ENCODE measurements around the gene TRAPPC12.
"Not testable (repeated sequence)": the region's sequence is repeated elsewhere in the genome, so short reads cannot be mapped to it uniquely, and the experiment has no call there.

TRAPPC12 gene

GRCh38 chr2:3369340-3370181 lies 9.9 kb upstream of the TRAPPC12 start:
- DNase-seq: not testable (repeated sequence)

DNA sequence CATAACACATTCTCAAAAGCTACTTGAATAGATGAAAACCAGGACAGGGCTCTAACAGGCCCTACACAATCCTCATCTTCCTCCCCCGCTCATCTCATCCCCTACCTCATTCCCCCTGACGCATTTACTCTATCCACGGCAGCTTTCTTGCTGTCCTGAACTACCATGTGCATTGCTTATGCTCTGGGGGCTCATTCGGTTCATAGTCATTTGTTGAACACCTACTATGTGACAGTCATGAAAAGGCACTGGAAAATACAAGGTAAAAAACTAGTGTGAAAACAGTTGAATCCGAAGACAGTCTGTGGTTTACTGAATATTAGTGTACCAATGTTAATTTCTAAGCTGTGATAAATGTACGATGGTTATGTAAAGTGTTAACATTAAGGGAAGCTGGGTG lies 2.7 kb upstream of the TRAPPC12 start:
- no peak for DNase-seq

DNA sequence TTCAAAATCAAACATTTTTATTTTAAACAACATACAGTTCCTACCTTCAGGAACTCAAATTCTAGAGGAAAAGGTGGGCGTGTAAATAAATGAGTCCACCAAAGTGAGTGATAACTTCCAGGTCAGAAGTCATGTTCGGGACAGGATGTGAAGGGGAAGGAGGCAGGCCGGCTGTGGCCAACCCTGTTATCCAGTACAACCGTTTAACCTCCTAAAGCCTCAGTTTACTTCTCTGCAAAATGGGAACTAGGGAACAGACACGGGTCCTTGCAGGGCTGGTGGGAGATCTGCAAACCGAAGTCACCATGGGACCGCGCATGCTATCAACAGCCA lies 2.2 kb upstream of the TRAPPC12 start:
- DNase-seq: peak; percentile 40

GRCh38 chr2:3377612-3378432 lies 1.7 kb upstream of the TRAPPC12 start, which contains the start of gene EIPR1:
Gene EIPR1, minus strand, starts transcription at chr2:3377818. Its CDS starts 129 bp downstream, at chr2:3377689.
- DNase-seq: peak; percentile 96

DNA sequence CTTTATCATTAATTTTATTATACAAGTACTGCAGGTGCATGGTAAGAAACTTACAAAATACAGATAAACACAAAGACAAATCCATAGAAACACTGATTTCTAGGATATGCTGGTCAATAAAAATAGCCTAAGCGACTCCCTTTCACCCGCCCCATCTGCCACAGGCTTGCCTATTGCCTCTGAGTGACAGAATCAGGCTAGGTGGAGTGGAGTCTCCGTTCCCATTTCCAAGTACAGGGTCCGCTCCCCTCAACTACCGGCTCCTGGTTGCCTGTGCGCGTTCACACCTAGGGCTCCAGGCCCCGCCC lies 201 bp upstream of the TRAPPC12 start:
- DNase-seq: no peak

- no peak for DNase-seq
These were observed 7.0 kb downstream of the TRAPPC12 start for GRCh38 chr2:3386448-3386958.

- no peak for DNase-seq
These were observed 7.5 kb downstream of the TRAPPC12 start for GRCh38 chr2:3387011-3387410.

GRCh38 chr2:3387644-3388411 lies 8.3 kb downstream of the TRAPPC12 start:
- DNase-seq: no peak

GRCh38 chr2:3388412-3388738 lies 8.9 kb downstream of the TRAPPC12 start:
- DNase-seq: no peak

GRCh38 chr2:3389193-3389592 lies 9.7 kb downstream of the TRAPPC12 start:
- no peak for DNase-seq

- DNase-seq: no peak
These were observed 10.5 kb downstream of the TRAPPC12 start for GRCh38 chr2:3390041-3390440.

GRCh38 chr2:3392216-3392615 lies 12.7 kb downstream of the TRAPPC12 start:
- no peak for DNase-seq

DNA sequence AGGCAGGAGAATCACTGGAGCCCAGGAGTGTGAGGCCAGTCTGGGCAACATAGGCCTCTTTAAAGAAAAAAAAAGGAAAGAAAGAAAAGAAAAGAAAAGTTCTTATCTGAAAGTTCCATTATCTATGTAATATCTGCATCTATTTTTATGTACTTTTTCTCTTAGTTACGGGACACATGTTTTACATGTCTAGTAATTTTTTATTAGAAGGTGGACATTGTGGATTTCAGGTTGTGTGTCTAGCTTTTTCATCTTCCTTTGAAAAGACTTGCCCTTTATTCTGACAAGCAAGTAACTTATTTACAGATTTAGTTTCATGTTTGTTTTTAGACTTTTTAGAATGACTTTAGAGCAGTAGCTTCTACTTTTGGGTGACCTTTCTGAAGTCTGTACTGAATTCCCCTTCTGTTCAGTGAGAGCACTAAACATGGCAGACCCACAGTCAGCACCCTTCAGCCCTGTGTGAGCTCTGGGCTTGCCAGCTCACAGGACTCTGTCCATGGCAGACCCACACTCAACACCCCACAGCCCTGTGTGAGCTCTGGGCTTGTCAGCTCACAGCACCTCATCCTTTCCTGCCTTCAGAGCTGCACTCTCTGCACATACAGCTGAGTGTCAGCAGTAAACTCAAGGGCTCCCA lies 17.5 kb downstream of the TRAPPC12 start:
- no peak for DNase-seq

- DNase-seq: no peak
These were observed 19.4 kb downstream of the TRAPPC12 start for GRCh38 chr2:3398857-3399256.

DNA sequence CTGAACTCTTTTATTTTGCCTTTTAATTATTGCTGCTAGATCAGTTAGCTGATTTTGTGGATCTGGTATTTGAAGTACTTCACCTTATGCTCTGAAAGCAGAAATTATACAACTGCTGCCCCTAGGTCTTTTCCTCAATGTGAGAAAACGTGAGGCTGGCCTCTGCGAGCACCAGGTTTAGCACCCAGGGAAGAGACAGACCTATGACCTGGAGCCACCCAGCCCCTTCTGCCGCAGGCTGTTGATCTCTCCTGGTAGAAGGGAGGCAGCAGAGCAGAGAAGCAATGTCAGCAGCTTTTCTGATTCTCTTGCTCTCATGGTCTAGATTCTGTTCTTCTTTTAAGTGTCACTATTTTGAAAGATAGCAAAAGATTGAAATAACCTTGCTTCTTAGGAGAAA lies 19.9 kb downstream of the TRAPPC12 start:
- no peak for DNase-seq

DNA sequence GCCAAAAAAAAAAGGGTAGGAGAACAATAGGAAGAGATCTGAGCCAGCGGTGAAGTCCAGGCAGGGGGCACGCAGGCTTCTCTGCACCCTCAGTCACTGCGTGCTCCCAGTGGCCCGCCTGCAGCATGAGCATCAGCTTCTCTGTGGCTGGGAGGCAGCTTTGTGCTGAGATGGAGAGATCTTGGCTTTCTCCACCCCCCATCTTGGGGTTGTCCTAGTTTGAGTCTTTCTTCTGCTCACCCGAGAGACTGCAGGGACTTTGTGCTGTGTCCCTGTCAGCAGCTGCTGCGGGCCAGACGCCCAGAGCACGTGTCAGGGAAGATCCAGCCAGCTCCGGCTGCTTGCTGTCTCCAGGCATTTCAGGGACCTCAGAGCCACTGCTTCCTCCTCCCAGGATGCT lies 20.3 kb downstream of the TRAPPC12 start:
- DNase-seq: no peak

DNA sequence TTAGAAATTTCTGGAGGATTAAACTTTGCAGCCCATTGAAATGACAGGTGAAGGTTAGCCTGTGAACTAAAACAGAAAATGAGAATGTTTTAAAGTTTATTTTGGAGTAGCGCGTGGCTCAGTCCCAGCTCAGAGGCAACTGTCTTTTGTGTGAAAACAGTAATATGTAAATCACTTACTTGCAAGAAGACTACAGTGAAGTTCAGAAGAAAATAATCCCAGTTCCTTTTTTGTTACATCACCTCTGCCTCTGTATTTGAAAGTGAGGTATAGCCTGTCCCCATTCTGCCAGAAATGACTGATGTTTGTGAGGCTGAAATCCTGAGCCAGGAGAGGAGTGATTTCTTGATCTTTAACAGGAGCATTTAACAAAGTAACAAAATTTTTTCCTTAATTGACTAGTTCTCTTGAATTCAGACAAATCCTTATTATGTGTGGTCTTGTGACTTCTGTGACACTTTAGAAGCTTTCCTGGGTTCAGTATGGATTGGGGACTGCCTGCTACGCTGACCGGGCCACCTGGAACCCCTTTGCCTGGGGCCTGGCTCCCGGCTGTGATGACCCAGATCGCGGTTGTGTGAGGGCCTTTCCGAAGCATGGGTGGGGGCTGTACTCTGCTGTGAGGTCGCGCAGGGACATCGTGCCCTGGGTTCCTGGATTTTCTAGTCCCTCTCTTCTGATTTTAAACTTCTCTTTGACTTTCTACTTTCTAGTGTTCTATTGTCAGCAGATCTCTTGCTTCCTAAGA lies 24.3 kb downstream of the TRAPPC12 start:
- DNase-seq: no peak

DNA sequence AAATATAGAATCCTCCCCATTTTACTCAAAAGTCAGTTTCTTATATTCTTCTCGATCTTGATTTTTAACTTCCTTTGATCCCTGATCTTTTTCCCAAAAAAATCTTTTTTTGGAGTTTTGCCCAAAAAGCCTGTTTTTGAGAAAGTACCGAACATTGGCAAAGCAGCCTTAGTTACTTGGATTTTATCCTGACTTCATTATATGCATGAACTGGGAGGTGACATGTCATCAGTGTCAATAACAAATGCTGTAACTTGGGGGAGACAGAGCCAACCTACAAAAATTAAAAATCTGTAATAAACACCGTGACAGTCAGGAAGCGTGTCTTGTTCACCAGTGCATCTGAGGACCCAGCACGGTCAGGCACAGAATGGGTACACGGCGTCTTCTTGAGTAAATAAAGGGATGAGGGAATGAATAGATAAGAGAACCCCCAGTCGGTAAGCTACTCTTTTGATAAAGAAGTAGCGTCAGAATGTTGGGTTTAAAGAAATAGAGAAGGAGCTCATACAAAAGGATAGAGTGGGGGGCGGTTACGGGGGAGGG lies 24.9 kb downstream of the TRAPPC12 start:
- DNase-seq: no peak

DNA sequence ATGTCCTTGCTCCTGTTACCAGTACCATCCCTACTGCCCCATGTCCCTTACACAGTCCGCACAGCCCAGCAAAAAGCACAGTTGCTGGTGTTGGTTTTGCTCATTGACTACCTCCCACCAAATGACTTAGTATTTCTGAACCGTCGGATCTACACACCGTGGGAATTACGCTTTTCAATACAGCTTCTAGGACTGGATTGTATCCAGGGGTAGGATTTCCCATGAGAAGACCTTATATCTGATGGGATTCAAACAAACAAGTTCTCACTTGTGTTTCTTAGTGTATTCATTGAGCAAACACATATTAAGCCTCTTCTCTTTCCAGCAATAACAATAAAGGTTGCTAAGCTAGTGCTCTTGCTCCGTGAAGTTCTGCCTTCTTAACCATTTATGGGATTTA lies 25.8 kb downstream of the TRAPPC12 start:
- DNase-seq: no peak

GRCh38 chr2:3405876-3406275 lies 26.4 kb downstream of the TRAPPC12 start:
- DNase-seq: no peak

DNA sequence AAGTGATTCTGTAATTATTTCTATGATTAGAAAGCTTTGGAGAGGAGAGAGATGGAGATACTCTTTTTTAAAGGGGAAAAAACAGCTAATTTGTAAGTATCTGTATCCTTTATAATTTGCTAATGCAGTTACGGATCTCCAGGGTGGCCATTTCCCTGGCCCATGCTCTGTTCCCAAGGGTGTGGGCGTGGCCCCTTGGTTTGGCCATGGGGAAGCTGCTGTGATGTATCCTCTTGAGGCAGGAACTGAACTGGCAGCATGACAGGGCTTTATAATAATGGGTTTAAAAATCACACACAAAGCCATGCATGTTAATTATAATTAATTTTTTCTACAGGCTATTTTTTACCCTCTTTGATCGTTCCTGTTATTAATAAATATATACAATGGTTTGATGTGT lies 27.0 kb downstream of the TRAPPC12 start:
- no peak for DNase-seq

DNA sequence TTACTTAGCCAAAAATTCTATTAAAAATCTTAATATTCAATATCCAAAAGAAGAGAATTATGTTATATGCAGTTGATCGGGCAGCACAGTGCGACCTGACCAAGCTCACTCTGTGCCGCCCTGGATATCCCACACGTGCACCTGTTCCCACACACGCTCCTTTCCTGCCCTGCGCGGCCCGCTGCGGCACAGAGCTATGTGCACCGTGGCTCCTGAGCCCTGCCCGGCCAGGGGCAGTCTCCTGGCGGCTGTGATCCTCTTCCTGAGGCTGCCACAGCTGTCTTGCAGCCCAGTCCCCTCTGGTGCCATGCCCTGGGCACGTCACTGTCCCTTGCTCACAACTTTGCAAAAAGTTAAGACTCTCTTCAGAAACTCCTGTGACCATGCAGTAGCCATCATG lies 29.3 kb downstream of the TRAPPC12 start:
- DNase-seq: no peak

Measured in stimulated activated CD4-positive, alpha-beta T cell treated with anti-CD3 and anti-CD28 coated beads, Interleukin-1b, Interleukin-23, amount 100 ng/mL, for 48 hours (primary cell).